Activated naive CD8-positive, alpha-beta T cell treated with anti-CD3 and anti-CD28 coated beads, Interleukin-2, amount 50 U/mL, for 16 hours (primary cell): ENCODE results near the gene ASB11.

Source experiments
- DNase-seq: peaks from one replicate; pipeline ENCODE4 v3.0.0-alpha.2; 2020; ENCODE audit warnings: low read depth, low spot score

Gene ASB11

GRCh38 chrX:15233416-15234015 lies 81.9 kb downstream of the ASB11 start:
- DNase-seq, result no peak
